ENCODE data around the gene TYK2.
"Not testable (repeated sequence)": the region's sequence is repeated elsewhere in the genome, so short reads cannot be mapped to it uniquely, and the experiment has no call there.

TYK2 gene

DNA sequence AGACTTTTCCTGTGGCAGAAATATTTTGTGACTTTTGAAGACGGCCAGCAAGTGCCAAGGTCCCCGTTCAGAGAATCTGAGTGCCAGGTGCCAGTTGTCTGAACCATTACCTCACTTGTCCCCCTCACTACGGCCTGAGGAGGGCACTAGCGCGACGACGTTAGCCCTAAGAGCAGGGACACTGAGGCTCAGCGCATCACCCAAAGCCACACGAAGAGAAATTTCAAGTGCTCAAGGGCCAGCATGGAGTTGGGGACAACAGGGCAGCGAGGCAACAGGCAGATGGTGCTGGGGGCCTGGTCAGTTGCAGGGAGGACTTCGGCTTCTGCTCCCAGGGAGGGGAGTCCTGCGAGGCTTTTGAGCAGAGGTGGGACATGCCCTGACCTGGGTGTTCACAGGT lies 9.5 kb upstream of the TYK2 start:
- no peak for DNase-seq (ENCODE audit: low read depth)

GRCh38 chr19:10388957-10389356 lies 8.6 kb upstream of the TYK2 start:
- no peak overlapping the region for H3K4me3 ChIP-seq (ENCODE audit: low read depth, low read length)
- TF ChIP-seq CTCF (IDR thresholded peaks at IDR 0.05; ENCODE audit: low read depth, low read length, missing control alignments): peak; percentile 90
- peak; percentile 62 for DNase-seq (ENCODE audit: low read depth)

More for the DNA sequence above, 9.5 kb upstream of the TYK2 start:
- no peak overlapping the region for H3K4me3 ChIP-seq (ENCODE audit: low read depth, low read length)
- peak; percentile 34 for TF ChIP-seq CTCF (IDR thresholded peaks at IDR 0.05; ENCODE audit: low read depth, low read length, missing control alignments)

- no peak overlapping the region for H3K4me3 ChIP-seq (ENCODE audit: low read depth, low read length)
- TF ChIP-seq CTCF (IDR thresholded peaks at IDR 0.05; ENCODE audit: low read depth, low read length, missing control alignments): peak; percentile 19
- no peak for DNase-seq (ENCODE audit: low read depth)
Observed at GRCh38 chr19:10384580-10384979, 4.2 kb upstream of the TYK2 start.

- not testable (repeated sequence) for DNase-seq (ENCODE audit: low read depth); H3K4me3 ChIP-seq (ENCODE audit: low read depth, low read length)
Observed at GRCh38 chr19:10383223-10383499, 2.8 kb upstream of the TYK2 start.

- no peak for DNase-seq (ENCODE audit: low read depth)
- TF ChIP-seq CTCF (IDR thresholded peaks at IDR 0.05; ENCODE audit: low read depth, low read length, missing control alignments): no peak
Observed at GRCh38 chr19:10379880-10380312, 476 bp downstream of the TYK2 start.

DNA sequence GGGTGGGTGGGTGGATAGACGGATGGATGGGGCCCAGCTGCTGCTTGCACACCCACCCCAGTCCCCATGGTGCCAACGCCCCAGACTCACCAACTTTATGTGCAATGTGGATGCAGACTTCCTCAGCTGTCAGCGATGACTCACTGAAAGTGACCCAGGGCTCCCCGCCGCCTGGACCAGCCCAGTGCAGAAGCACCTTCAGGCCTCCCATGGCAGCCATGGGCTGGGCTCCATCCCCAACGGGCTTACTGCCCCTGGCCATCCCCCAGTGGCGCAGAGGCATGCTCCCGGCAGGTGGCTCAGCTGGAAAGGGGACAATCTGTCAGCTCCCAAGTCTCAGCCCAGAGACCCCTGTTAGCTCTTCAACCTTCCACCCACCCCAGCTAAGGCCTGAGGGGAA lies 2.2 kb downstream of the TYK2 start:
- TF ChIP-seq CTCF (IDR thresholded peaks at IDR 0.05; ENCODE audit: low read depth, low read length, missing control alignments): no peak
- H3K4me3 ChIP-seq (ENCODE audit: low read depth, low read length): no peak overlapping the region
- DNase-seq (ENCODE audit: low read depth): no peak

More at GRCh38 chr19:10379880-10380312, 476 bp downstream of the TYK2 start:
- H3K4me3 ChIP-seq (ENCODE audit: low read depth, low read length): peak overlapping the region; percentile 92

GRCh38 chr19:10377140-10377640 lies 3.2 kb downstream of the TYK2 start:
- not testable (repeated sequence) for DNase-seq (ENCODE audit: low read depth)

GRCh38 chr19:10374931-10375330 lies 5.4 kb downstream of the TYK2 start:
- no peak for DNase-seq (ENCODE audit: low read depth)

More at GRCh38 chr19:10377140-10377640, 3.2 kb downstream of the TYK2 start:
- not testable (repeated sequence) for H3K4me3 ChIP-seq (ENCODE audit: low read depth, low read length)

More at GRCh38 chr19:10374931-10375330, 5.4 kb downstream of the TYK2 start:
- TF ChIP-seq CTCF (IDR thresholded peaks at IDR 0.05; ENCODE audit: low read depth, low read length, missing control alignments): no peak
- no peak overlapping the region for H3K4me3 ChIP-seq (ENCODE audit: low read depth, low read length)

Measured in GM12864 (cell line).